EH (cell line): Measurements from ENCODE around the gene IKZF2.
"Not testable (repeated sequence)": the region's sequence is repeated elsewhere in the genome, so short reads cannot be mapped to it uniquely, and the experiment has no call there.

Experiments used
- DNase-seq: peaks from one replicate; pipeline ENCODE4 v3.0.0-alpha.2; 2015; ENCODE audit warnings: low read depth

The IKZF2 gene

GRCh38 chr2:213034585-213034984 is 116.8 kb downstream of the IKZF2 start:
- DNase-seq = no peak

- DNase-seq = no peak
Observed at GRCh38 chr2:213032607-213033006, 118.8 kb downstream of the IKZF2 start.

GRCh38 chr2:213022987-213023386 is 128.4 kb downstream of the IKZF2 start:
- no peak for DNase-seq

- DNase-seq = peak; percentile 80
Observed at GRCh38 chr2:213021971-213022899, 129.2 kb downstream of the IKZF2 start.

- not testable (repeated sequence) for DNase-seq
Observed at GRCh38 chr2:213020913-213021312, 130.5 kb downstream of the IKZF2 start.

- no peak for DNase-seq
Observed at GRCh38 chr2:213020268-213020667, 131.1 kb downstream of the IKZF2 start.

- DNase-seq = no peak
Observed at GRCh38 chr2:213019368-213019767, 132.0 kb downstream of the IKZF2 start.

GRCh38 chr2:213018340-213018901 is 133.0 kb downstream of the IKZF2 start:
- DNase-seq = no peak

GRCh38 chr2:213017404-213017803 is 134.0 kb downstream of the IKZF2 start:
- no peak for DNase-seq

- DNase-seq = peak; percentile 57
Observed at GRCh38 chr2:213016984-213017351, 134.4 kb downstream of the IKZF2 start.

- DNase-seq = no peak
Observed at GRCh38 chr2:213016166-213016983, 135.0 kb downstream of the IKZF2 start.

GRCh38 chr2:213015387-213016165 is 135.8 kb downstream of the IKZF2 start:
- no peak for DNase-seq

GRCh38 chr2:213013979-213014378 is 137.4 kb downstream of the IKZF2 start:
- no peak for DNase-seq

- no peak for DNase-seq
Observed at GRCh38 chr2:213011505-213011904, 139.9 kb downstream of the IKZF2 start.

- no peak for DNase-seq
Observed at GRCh38 chr2:213010106-213010779, 141.2 kb downstream of the IKZF2 start.

- peak; percentile 22 for DNase-seq
Observed at GRCh38 chr2:213007290-213007838, 144.0 kb downstream of the IKZF2 start.

- peak; percentile 50 for DNase-seq
Observed at GRCh38 chr2:213004197-213004821, 147.1 kb downstream of the IKZF2 start.

- no peak for DNase-seq
Observed at GRCh38 chr2:213002383-213002782, 149.0 kb downstream of the IKZF2 start.

GRCh38 chr2:213001297-213001910 is 150.0 kb downstream of the IKZF2 start:
- DNase-seq = no peak
